ENCODE measurements around the gene SLC50A1.
"Not testable (repeated sequence)": the region's sequence is repeated elsewhere in the genome, so short reads cannot be mapped to it uniquely, and the experiment has no call there.

The SLC50A1 gene

GRCh38 chr1:155117610-155118009 lies 18.0 kb upstream of the SLC50A1 start:
- DNase-seq = no peak

DNA sequence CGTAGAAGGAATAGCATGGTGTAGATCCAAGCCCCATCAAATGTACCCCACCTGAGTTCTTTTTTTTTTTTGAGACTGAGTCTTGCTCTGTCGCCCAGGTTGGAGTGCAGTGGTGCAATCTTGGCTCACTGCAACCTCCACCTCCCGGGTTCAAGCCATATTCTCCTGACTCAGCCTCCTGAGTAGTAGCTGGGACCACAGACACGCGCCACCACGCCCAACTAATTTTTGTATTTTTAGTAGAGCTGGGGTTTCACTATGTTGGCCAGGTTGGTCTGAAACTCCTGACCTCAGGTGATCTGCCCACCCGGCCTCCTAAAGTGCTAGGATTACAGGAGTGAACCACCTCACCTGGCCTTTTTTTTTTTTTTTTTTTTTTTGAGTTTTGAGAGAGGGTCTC lies 17.6 kb upstream of the SLC50A1 start:
- not testable (repeated sequence) for DNase-seq

GRCh38 chr1:155120253-155120652 lies 15.4 kb upstream of the SLC50A1 start:
- no peak for DNase-seq

DNA sequence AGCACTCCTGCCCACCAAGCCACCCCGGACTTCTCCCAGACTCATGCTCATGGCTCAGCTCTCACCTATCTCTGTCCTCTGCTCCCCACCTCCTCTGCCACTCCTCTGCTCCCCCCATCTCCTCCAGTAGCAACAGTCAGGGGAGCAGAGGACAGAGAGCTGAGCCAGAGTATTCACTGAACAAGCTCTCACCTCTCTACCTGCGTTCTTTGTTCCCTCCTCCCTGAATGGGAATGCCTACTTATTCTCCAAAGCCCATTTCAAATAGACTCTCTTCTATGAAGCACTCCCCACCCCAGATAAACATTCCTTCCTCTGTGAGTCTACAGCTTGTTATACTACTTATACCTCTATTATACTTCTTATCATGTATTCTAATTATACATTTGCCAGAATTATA lies 14.4 kb upstream of the SLC50A1 start:
- no peak for DNase-seq

GRCh38 chr1:155122308-155122707 lies 13.3 kb upstream of the SLC50A1 start:
- no peak for DNase-seq

DNA sequence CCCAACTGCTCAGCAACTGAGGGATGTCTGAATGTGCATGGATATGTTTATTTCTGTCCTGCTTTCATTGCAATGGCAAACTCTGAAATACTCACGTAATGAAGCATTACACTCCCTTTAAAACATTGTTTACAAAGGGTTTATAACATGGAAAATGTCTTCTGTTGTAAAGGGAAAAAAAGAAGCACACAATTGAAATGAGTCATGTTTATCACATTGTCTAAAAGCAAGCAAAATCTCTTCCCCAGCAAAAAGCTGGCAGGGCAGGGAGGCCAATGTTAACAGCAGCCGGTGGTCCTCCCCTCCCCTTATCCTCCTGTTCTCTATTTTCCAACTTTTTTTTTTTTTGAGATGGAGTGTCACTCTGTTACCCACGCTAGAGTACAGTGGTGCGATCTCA lies 11.9 kb upstream of the SLC50A1 start:
- no peak for DNase-seq

GRCh38 chr1:155124503-155125463 lies 10.9 kb upstream of the SLC50A1 start:
- no peak for DNase-seq

- DNase-seq = no peak
These were observed 10.1 kb upstream of the SLC50A1 start for GRCh38 chr1:155125511-155125945.

DNA sequence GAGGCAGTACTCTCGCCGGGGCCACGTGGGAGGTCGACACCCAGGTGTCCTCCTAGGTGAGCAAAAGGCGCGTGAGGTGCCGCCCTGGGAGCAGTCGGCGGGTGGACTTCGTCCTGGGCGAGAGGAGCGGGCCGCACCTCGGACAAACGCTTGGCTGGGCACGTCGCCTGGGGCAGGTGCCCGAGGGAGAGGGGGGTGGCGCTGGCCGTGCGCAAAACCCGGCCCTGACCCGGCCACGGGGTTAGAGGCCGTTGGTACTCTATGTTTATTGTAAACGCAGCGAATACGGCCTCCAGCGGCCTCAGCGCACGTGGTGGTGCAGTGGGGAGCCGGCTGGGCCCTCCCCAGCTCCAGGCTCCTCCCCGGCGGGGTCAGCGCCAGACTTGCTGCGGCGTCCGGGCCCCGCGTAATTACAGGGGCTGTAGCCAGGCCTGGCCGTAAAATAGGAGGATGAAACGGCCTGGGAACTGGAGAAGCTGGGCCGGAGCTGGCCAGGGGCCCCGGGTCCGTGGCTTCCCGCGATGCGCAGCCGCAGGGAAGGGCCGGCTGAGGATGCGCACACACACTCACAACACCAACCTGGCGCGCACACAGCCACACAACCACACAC lies 9.6 kb upstream of the SLC50A1 start:
- DNase-seq = no peak

GRCh38 chr1:155126556-155127104 lies 9.0 kb upstream of the SLC50A1 start:
- no peak for DNase-seq

DNA sequence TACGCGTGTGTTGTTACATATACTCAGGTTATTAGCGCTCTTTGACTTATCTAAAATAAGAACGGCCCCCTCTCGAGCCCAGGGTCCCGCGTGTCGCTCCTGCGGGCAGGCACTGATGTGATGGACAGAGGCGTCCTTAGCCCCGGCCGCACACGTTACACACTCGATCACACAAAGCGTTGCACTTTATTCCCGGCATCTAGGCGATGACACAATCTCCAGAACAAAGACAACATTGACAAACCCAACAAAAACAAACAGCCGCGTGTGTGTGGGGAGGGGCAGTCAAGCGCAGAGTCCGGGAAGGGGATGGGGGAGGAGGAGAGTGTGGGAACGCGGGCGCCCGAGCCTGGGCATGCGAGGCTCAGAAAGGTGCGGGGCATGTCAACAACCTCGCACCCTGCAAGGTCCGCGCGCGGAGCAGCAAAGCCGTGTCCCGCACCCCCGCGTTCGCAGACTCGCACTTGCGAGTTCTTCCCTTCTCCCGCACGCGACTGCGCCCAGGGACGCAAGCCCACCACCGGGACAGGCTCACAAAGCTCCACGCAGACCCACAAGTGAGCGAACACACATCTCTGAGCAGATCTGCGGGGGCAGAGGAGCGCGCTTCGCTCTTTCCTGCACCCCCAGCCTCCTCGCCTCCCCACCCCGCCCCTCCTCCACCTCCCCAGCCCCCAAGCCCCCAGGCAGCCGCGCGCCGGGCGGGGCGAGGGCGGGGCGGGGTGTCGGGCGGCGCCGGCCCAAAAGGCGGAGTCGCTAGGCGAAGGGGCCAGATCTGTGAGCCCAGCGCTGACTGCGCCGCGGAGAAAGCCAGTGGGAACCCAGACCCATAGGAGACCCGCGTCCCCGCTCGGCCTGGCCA lies 8.3 kb upstream of the SLC50A1 start, which contains the start of gene EFNA1:
Gene EFNA1, plus strand, starts transcription at position 772 of the 862 bp plus-strand sequence. CDS start 102 bp downstream, outside the sequence.
- no peak for DNase-seq

- no peak for DNase-seq
These were observed 7.5 kb upstream of the SLC50A1 start for GRCh38 chr1:155127967-155128754.

- DNase-seq = no peak
These were observed 6.7 kb upstream of the SLC50A1 start for GRCh38 chr1:155128755-155129473.

DNA sequence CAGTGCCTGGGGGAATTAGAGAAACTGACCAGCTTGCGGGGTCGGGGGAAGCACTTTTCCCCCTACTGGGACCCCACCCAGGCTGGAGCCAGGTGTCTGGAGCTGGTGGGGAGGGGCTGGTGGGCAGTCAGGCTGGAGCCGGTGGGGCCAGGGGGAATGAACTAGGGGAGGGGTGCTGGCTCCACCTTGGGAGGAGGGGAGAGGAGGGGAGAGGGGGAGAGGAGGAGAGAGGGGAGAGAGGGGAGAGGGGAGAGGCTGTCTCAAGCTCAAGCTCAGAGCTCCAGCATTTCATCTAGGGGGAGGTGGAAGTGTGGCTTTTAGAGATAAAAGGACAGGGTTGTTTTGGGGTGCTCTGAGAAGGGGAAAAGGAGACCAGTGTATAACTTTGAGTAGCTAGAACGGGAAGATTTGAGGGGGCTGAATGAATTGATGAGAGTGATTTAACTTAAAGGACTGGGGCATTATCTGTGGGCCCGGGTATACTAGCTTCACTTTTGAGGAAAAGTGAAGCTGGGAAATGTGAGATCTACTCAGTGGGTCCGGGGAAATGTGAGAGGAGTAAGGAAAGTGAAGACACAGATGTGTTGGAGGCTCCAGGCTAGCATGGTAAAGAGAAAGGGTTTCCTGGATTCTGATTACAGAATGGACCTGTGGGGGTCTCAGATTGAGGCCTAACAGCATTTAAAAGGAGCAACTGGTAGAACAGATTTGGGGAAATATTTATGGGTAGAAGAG lies 5.2 kb upstream of the SLC50A1 start:
- DNase-seq = no peak

DNA sequence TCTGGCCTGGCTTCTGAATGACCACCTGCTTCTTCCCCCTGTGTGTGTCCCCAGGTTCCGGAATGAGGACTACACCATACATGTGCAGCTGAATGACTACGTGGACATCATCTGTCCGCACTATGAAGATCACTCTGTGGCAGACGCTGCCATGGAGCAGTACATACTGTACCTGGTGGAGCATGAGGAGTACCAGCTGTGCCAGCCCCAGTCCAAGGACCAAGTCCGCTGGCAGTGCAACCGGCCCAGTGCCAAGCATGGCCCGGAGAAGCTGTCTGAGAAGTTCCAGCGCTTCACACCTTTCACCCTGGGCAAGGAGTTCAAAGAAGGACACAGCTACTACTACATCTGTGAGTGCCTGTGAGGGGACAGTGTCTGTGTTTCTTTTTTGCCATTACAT lies 4.4 kb upstream of the SLC50A1 start:
- no peak for DNase-seq

- no peak for DNase-seq
These were observed 3.8 kb upstream of the SLC50A1 start for GRCh38 chr1:155131856-155132255.

- no peak for DNase-seq
These were observed 1.8 kb upstream of the SLC50A1 start for GRCh38 chr1:155133799-155134281.

DNA sequence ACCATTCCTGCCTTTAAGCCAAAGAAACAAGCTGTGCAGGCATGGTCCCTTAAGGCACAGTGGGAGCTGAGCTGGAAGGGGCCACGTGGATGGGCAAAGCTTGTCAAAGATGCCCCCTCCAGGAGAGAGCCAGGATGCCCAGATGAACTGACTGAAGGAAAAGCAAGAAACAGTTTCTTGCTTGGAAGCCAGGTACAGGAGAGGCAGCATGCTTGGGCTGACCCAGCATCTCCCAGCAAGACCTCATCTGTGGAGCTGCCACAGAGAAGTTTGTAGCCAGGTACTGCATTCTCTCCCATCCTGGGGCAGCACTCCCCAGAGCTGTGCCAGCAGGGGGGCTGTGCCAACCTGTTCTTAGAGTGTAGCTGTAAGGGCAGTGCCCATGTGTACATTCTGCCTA lies 1.3 kb upstream of the SLC50A1 start:
- no peak for DNase-seq

DNA sequence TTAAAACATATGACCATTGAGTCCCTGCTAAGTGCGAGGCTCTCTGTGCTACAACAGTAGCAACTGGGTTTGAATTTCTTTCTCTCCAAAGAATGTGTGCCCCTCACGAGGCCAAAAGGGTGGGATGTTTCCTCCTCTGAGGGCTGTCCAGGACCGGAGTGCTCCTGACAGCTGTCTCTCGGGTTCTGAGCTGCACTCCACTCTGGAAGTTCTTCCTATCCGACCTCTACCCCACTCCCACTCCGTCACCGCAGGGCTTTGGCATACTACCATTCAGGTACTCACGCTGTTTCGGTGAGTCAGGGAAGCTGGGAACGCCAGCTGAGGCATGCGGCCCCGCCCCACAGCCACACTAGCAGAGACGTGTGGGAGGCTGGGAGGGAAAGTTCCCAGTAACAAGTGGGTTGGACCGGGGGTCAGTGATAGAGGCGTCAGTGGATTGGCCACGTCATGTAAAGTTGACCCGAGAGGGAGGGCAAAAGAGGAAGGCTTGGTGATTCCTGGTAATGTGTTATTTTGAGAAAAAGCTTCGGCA lies 705 bp upstream of the SLC50A1 start:
- peak; percentile 81 for DNase-seq

DNA sequence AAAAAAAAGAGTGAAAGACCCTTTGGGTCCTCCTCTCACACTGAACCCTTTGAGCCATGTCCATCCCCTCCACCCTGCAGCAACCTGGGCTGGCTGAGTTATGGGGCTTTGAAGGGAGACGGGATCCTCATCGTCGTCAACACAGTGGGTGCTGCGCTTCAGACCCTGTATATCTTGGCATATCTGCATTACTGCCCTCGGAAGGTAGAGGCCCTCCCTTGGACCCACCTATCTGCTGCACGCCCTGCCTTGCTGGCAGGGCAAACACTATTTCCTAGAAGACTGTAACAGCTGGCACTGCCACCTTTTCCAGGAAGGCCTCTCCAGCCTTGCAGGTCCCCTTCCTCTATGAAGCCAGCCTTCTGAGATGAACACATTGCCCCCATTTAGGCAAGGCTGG lies 1.1 kb downstream of the SLC50A1 start:
- no peak for DNase-seq

All from T1000 (cell line).